Bronchial epithelial cell (primary cell): Measurements from ENCODE around the gene MANSC4. TPM values are rescaled to one million over a fixed set of nuclear protein-coding genes. Genes with fewer than 3 reads are reported as not detected.
"Not testable (repeated sequence)": the region's sequence is repeated elsewhere in the genome, so short reads cannot be mapped to it uniquely, and the experiment has no call there.

Experiments used
- DNase-seq: peaks from one replicate; pipeline ENCODE4 v3.0.0-alpha.2; 2010; ENCODE audit warnings: low read depth
- FAIRE-seq: peaks from 2 replicates; lab custom pipeline; 2011; peaks lifted over from hg19 to GRCh38; lab: Jason Lieb, UNC
- H3K27me3 ChIP-seq: 2 replicates; pipeline ENCODE4 v1.5.1; 2011; ENCODE audit warnings: low read length; ENCODE audit not compliant: control insufficient read depth, insufficient read depth
- H3K36me3 ChIP-seq: 2 replicates; pipeline ENCODE4 v1.5.1; 2011; ENCODE audit warnings: low read length; ENCODE audit not compliant: control insufficient read depth, insufficient read depth
- H3K4me3 ChIP-seq: 2 replicates; pipeline ENCODE4 v1.5.1; 2011; ENCODE audit warnings: mild to moderate bottlenecking, low read depth, low read length, control low read depth
- total RNA-seq: library from RNA; depleted of rRNA; stranded (reverse); fragments of >200 nt; gene quantifications from 2 replicates; pipeline ENCODE4 v1.2.1, GENCODE V29; 2014
- TF ChIP-seq, protein P1 (sequence below): IDR thresholded peaks from 2 replicates; pipeline ENCODE4 v1.5.1; 2011; ENCODE audit warnings: mild to moderate bottlenecking, moderate library complexity, low read length, control low read depth, inconsistent platforms; ENCODE audit not compliant: insufficient read depth, severe bottlenecking

The MANSC4 gene
- total RNA-seq, 1 donor from 2014 or later: not detected

DNA sequence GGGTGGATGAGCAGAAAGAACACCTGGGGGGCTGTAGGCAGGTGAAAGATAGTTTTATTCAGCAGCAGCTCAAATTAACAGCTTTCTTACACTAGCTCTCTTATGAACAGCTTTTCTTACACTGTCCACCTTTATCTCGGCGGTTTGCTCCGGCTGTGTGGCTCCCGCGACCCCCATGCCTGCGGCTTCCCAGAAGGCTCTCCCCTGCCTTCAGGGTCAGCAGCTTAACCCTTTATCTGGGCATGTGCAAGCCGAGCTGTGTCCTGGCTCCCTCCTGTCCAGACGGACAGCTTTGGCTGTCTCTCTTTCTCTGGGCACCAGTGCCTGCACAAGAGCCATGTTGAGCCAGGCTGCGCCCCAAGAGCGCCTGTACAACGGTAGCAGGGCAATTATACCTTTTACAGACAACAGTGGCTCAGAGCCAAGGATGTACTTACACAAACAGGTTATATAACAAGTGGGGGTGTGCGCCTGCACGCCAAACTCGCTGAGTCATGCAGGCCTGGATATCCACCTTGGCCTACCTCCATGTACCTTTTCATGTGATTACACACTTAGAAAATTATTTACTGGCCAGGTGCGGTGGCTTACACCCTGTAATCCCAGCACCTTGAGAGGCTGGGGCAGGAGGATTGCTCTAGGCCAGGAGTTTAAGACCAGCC lies 28.5 kb downstream of the MANSC4 start:
- peak; percentile 87 for DNase-seq
- FAIRE-seq: peak; percentile 83

DNA sequence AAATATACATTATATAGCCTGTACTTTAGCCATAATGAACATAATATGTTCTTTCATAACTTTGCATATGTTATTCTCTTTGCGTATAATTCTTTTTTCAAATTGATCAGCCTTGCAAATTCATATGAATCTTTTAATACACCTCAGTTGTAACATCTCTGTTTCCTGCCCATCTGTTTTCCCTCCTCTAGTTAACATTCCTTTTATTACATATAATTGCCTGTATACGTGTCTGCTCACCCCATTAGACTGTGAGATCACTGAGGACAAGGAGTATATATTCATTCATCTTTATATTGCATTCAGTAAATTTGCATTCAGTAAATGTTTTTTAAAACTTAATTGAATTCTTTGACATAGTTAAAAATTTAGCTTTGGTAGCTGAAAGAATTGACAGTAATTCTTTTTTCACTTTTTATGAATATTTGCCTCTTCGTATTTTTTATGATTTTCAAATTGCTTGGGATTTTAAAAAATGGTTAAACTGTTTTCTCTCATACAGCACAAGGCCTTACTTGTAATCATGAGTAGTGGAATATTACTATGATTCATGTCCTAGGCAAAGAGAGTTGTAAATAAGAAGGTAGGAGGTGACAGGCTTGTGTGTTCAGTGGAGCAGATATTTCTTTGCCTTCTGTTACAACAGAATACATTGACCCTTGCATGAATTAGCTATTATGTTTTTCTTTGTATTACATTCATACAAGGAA lies 32.8 kb downstream of the MANSC4 start:
- TF ChIP-seq, protein P1, sequence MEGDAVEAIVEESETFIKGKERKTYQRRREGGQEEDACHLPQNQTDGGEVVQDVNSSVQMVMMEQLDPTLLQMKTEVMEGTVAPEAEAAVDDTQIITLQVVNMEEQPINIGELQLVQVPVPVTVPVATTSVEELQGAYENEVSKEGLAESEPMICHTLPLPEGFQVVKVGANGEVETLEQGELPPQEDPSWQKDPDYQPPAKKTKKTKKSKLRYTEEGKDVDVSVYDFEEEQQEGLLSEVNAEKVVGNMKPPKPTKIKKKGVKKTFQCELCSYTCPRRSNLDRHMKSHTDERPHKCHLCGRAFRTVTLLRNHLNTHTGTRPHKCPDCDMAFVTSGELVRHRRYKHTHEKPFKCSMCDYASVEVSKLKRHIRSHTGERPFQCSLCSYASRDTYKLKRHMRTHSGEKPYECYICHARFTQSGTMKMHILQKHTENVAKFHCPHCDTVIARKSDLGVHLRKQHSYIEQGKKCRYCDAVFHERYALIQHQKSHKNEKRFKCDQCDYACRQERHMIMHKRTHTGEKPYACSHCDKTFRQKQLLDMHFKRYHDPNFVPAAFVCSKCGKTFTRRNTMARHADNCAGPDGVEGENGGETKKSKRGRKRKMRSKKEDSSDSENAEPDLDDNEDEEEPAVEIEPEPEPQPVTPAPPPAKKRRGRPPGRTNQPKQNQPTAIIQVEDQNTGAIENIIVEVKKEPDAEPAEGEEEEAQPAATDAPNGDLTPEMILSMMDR: no peak
- Histone ChIP-seq H3K36me3 (no peaks in the 10 kb centered on the region), H3K4me3 (no peak overlapping the region), H3K27me3 (no peaks in the 10 kb centered on the region)
- FAIRE-seq (no peak), DNase-seq (peak; percentile 79)

More for the DNA sequence above, 28.5 kb downstream of the MANSC4 start:
- Histone ChIP-seq H3K4me3 (no peak overlapping the region), H3K27me3 (no peaks in the 10 kb centered on the region), H3K36me3 (no peaks in the 10 kb centered on the region)
- TF ChIP-seq, protein P1: no peak

DNA sequence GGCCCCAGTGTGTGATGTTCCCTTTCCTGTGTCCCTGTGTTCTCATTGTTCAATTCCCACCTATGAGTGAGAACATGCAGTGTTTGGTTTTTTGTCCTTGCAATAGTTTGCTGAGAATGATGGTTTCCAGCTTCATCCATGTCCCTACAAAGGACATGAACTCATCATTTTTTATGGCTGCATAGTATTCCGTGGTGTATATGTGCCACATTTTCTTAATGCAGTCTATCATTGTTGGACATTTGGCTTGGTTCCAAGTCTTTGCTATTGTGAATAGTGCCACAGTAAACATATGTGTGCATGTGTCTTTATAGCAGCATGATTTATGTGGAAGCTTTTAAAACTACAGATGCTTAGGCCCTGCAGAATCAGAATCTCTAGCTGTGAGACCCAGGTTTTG lies 34.3 kb downstream of the MANSC4 start:
- not testable (repeated sequence) for FAIRE-seq, H3K4me3 ChIP-seq, H3K27me3 ChIP-seq, H3K36me3 ChIP-seq, DNase-seq

DNA sequence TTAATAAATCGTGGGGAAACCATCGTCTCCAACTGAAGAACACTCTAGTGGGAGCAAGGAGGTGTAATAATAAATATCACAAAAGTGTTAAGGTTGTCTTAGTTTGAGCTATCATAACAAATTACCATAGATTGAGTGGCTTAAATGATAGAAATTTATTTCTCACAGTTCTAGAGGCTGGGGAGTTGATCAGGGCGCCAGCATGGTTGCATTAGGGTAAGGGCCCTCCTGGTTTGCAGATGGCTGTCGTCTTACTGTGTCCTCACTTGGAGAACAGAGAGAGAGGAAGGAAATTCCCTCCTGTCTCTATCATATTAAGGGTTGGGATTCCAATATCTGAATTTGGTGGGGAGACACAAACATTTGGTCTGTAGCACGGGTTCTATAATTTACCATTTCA lies 36.4 kb downstream of the MANSC4 start:
- TF ChIP-seq, protein P1: no peak
- no peak for FAIRE-seq
- no peaks in the 10 kb centered on the region for H3K27me3 ChIP-seq
- H3K36me3 ChIP-seq: no peaks in the 10 kb centered on the region
- DNase-seq: no peak
- no peak overlapping the region for H3K4me3 ChIP-seq

DNA sequence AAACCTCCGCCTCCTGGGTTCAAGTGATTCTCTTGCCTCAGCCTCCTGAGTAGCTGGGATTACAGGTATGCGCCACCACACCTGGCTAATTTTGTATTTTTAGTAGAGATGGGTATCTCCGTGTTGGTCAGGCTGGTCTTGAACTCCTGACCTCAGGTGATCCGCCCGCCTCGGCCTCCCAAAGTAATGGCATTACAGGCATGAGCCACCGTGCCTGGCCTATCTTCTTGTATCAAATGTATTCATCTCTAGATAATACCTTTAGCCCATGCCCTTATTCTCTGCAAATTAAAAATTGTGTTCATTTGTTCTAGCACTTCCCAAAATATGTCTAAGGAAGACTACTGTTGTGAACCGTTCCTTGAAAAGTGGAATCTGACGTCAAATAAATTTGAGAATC lies 45.7 kb downstream of the MANSC4 start:
- FAIRE-seq, H3K36me3 ChIP-seq: not testable (repeated sequence)

DNA sequence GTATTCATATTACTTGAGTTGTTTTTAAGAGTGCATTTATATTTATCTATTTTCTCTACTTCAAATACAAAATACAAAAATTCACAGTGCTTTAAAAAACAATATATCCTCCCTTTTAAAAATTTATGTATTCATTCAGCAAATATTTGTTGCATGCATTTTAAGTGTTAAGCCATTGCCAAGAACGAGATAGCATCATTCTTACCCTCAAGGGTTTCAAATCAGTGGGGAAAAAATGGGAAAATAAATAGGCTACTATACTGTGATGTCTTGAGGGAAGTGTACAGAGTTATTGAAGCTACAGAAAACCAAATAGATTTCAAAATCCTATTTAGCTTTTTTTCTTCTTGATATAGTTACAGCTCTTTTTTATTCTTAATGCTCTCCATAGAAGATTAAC lies 46.2 kb downstream of the MANSC4 start:
- H3K4me3 ChIP-seq: no peak overlapping the region
- no peaks in the 10 kb centered on the region for H3K27me3 ChIP-seq
- no peak for DNase-seq
- no peak for FAIRE-seq
- peaks cover 2% of the 10 kb centered on the region for H3K36me3 ChIP-seq
- TF ChIP-seq, protein P1: no peak

More for the DNA sequence above, 45.7 kb downstream of the MANSC4 start:
- H3K4me3 ChIP-seq, DNase-seq, H3K27me3 ChIP-seq: not testable (repeated sequence)
